MCF 10A (cell line): ENCODE results near the gene TIMP3. TPM values are rescaled to one million over a fixed set of nuclear protein-coding genes. Genes with fewer than 3 reads are reported as not detected.

Source experiments
- BruUV-seq: library from RNA; stranded (reverse); fragments of 400-500 nt; replicated peaks from 2 replicates; lab custom pipeline; 2021; lab: Mats Ljungman, UMichigan
- CTCF ChIA-PET: fragments of 300-600 bp; sonication (Branson Sonifier 250); formaldehyde crosslinking; extraction: SDS; loops from one replicate; lab custom pipeline; 2021; ENCODE audit warnings: antibody characterized with exemption, inconsistent platforms; lab: Yijun Ruan, JAX
- POLR2A ChIA-PET: fragments of 300-600, 350-650 bp; sonication (Branson Sonifier 250); formaldehyde crosslinking; extraction: SDS; loops from one replicate; lab custom pipeline; 2020; ENCODE audit warnings: antibody characterized with exemption, inconsistent platforms; lab: Yijun Ruan, JAX
- DNase-seq: peaks from one replicate; pipeline ENCODE4 v3.0.0-alpha.2; 2018; ENCODE audit not compliant: unreplicated experiment
- H3K27ac Mint-ChIP-seq: one replicate; pipeline ENCODE4 v1.8.0; 2022; ENCODE audit warnings: mild to moderate bottlenecking, low read depth, mixed read lengths; ENCODE audit not compliant: unreplicated experiment
- H3K27me3 Mint-ChIP-seq: one replicate; pipeline ENCODE4 v1.8.0; 2022; ENCODE audit warnings: mixed read lengths; ENCODE audit not compliant: insufficient read depth, unreplicated experiment
- H3K36me3 Mint-ChIP-seq: one replicate; pipeline ENCODE4 v1.8.0; 2022; ENCODE audit warnings: mild to moderate bottlenecking, moderate library complexity, mixed read lengths; ENCODE audit not compliant: insufficient read depth, unreplicated experiment
- H3K4me1 Mint-ChIP-seq: one replicate; pipeline ENCODE4 v1.8.0; 2022; ENCODE audit warnings: mixed read lengths; ENCODE audit not compliant: insufficient read depth, unreplicated experiment
- H3K4me3 Mint-ChIP-seq: one replicate; pipeline ENCODE4 v1.8.0; 2022; ENCODE audit warnings: mild to moderate bottlenecking, moderate library complexity, mixed read lengths; ENCODE audit not compliant: unreplicated experiment
- H3K9me3 Mint-ChIP-seq: one replicate; pipeline ENCODE4 v1.8.0; 2022; ENCODE audit warnings: mixed read lengths; ENCODE audit not compliant: unreplicated experiment
- intact Hi-C: fragments of 100-400 bp; cut with micrococcal nuclease; formaldehyde crosslinking; loops from 2 replicates; pipeline ENCODE4 v1.14.1; 2022
- total RNA-seq: library from RNA; stranded (reverse); gene quantifications from 2 replicates; pipeline ENCODE4 v1.2.3, GENCODE V29; 2022
- TF ChIP-seq, protein P1 (sequence below): fragments of 200-600 bp; IDR thresholded peaks from one replicate; pipeline ENCODE4 v1.8.0; 2022; ENCODE audit warnings: antibody characterized with exemption, mild to moderate bottlenecking; ENCODE audit not compliant: unreplicated experiment

The TIMP3 gene
- total RNA-seq, 1 experiment from 2014 or later, result 50.6 TPM

DNA sequence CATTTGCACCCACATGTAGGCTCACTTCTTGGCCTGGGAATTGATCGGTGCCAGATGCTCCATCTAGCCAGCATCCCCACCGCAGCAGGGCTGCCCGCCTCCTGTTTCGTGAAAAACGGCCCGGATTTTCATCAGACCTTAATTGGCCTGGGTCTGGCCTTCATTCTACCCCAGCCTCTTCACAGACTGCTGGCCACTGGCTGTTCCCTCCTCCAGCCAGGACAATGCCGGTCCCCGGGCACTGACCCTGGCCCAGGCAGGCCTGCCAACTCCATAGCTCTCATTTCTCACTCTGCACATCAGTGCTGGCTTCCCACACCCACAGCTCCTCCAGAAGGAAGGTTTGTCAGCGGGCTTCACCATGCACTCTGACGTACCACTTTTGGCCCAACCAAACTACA, 27.9 kb downstream of the TIMP3 start:
- TF ChIP-seq, protein P1, sequence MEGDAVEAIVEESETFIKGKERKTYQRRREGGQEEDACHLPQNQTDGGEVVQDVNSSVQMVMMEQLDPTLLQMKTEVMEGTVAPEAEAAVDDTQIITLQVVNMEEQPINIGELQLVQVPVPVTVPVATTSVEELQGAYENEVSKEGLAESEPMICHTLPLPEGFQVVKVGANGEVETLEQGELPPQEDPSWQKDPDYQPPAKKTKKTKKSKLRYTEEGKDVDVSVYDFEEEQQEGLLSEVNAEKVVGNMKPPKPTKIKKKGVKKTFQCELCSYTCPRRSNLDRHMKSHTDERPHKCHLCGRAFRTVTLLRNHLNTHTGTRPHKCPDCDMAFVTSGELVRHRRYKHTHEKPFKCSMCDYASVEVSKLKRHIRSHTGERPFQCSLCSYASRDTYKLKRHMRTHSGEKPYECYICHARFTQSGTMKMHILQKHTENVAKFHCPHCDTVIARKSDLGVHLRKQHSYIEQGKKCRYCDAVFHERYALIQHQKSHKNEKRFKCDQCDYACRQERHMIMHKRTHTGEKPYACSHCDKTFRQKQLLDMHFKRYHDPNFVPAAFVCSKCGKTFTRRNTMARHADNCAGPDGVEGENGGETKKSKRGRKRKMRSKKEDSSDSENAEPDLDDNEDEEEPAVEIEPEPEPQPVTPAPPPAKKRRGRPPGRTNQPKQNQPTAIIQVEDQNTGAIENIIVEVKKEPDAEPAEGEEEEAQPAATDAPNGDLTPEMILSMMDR, result no peak
- H3K27ac Mint-ChIP-seq, result no peak overlapping the region

DNA sequence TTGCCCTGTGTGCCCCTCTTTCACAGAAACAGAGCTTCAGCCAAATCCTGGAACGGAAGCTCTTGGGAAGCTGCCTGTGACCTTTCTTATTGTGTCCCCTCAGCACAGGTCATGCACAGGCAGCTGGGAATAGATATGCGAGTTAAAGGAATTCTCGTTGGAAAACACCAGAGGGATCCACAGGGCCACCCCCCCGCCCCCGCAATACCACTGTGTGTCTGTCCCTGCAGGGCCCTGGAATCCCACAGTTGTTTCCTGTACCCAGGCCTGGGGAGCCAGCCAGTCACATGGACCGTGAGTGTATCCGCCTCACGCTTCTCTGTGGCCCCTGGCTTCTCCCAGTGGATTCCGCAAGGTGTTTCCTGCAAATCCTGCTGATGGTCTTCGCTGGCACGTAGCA, 29.0 kb downstream of the TIMP3 start:
- H3K36me3 Mint-ChIP-seq, result peaks cover 24% of the 10 kb centered on the region
- ChIA-PET POLR2A (no interaction called here), CTCF (interaction anchor here (0.5 to 1.0 kb wide), 4 partner anchors 17 to 359 kb away, joined by 3 to 4 read pairs (median 3); no protein-coding TSS in a partner anchor)
- no peak overlapping the region for H3K4me3 Mint-ChIP-seq
- TF ChIP-seq, protein P1, result no peak
- H3K9me3 Mint-ChIP-seq, result no peaks in the 10 kb centered on the region
- H3K27ac Mint-ChIP-seq, result peak overlapping the region; percentile 14
- peaks cover 7% of the 10 kb centered on the region for H3K4me1 Mint-ChIP-seq
- no peaks in the 10 kb centered on the region for H3K27me3 Mint-ChIP-seq
- no TSS peak for BruUV-seq
- intact Hi-C loops, result no loop called here
- DNase-seq, result no peak

More for the DNA sequence above, 27.9 kb downstream of the TIMP3 start:
- H3K27me3 Mint-ChIP-seq, result no peaks in the 10 kb centered on the region
- H3K4me3 Mint-ChIP-seq, result no peak overlapping the region
- no peaks in the 10 kb centered on the region for H3K9me3 Mint-ChIP-seq
- POLR2A ChIA-PET, result no interaction called here
- H3K36me3 Mint-ChIP-seq, result peaks cover 28% of the 10 kb centered on the region
- CTCF ChIA-PET, result no interaction called here
- DNase-seq, result no peak
- intact Hi-C loops, result no loop called here
- H3K4me1 Mint-ChIP-seq, result peaks cover 7% of the 10 kb centered on the region
- no TSS peak for BruUV-seq

DNA sequence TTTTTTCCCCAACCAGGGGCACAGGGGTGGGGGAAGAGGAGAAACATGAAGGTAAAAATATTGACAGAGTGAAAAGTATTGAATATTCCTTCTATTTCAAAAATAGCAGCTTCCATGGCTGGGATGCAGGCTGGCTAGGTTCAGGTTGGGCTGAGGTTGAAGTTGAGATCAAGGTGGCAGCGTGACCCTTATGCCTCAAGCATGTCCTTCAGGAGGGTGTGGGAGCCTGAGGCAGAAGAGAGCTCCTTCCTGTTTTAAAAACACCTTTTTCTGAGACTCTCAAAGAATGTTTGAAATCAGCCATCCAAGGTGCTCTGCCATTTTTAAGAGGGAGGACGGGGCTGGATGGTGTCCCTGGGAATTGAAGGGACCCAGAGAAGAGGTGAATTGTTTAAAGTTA, 29.5 kb downstream of the TIMP3 start:
- ChIA-PET CTCF (interaction anchor here (0.5 to 1.0 kb wide), 4 partner anchors 16 to 359 kb away, joined by 3 to 4 read pairs (median 3); no protein-coding TSS in a partner anchor), POLR2A (interaction anchor here (0.7 kb wide), 1 partner anchor 1186 kb away, joined by 3 read pairs; no protein-coding TSS in a partner anchor)
- H3K27me3 Mint-ChIP-seq, result no peaks in the 10 kb centered on the region
- H3K36me3 Mint-ChIP-seq, result peaks cover 24% of the 10 kb centered on the region
- DNase-seq, result no peak
- no peak overlapping the region for H3K4me3 Mint-ChIP-seq
- BruUV-seq, result no TSS peak
- peaks cover 7% of the 10 kb centered on the region for H3K4me1 Mint-ChIP-seq
- no peaks in the 10 kb centered on the region for H3K9me3 Mint-ChIP-seq
- H3K27ac Mint-ChIP-seq, result no peak overlapping the region
- intact Hi-C loops, result no loop called here
- TF ChIP-seq, protein P1, result no peak

DNA sequence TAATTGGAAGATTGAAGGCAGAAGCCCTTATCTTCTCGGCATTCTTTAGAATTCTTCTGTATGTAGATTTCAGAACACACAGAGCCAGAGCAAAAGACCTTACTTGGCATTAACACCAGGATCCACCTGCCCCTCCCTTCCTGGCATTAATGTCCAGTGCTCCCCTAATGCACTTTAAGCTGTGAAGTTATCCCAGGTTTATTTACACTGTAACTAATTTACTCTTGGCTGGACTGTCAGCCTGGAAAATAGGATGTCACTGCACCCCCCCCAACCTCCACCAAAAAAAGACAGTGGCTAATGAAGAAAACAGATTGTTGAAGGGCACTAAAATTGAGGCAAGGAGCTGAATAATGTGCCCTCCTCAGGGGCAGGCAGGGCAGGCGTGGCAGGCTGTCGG, 30.1 kb downstream of the TIMP3 start:
- Mint-ChIP-seq H3K4me3 (no peak overlapping the region), H3K36me3 (peaks cover 24% of the 10 kb centered on the region), H3K27me3 (no peaks in the 10 kb centered on the region), H3K27ac (no peak overlapping the region), H3K4me1 (peaks cover 7% of the 10 kb centered on the region), H3K9me3 (no peaks in the 10 kb centered on the region)
- BruUV-seq, result no TSS peak
- POLR2A ChIA-PET, result interaction anchor here (0.7 kb wide), 2 partner anchors 11 to 1187 kb away, joined by 3 read pairs; no protein-coding TSS in a partner anchor
- intact Hi-C loops, result no loop called here
- TF ChIP-seq, protein P1, result no peak
- CTCF ChIA-PET, result no interaction called here
- no peak for DNase-seq
